Bronchial epithelial cell (primary cell): Measurements from ENCODE around the gene SHC3. TPM values are rescaled to one million over a fixed set of nuclear protein-coding genes. Genes with fewer than 3 reads are reported as not detected.

Source experiments
- DNase-seq: peaks from one replicate; pipeline ENCODE4 v3.0.0-alpha.2; 2010; ENCODE audit warnings: low read depth
- FAIRE-seq: peaks from 2 replicates; lab custom pipeline; 2011; peaks lifted over from hg19 to GRCh38; lab: Jason Lieb, UNC
- H3K27me3 ChIP-seq: 2 replicates; pipeline ENCODE4 v1.5.1; 2011; ENCODE audit warnings: low read length; ENCODE audit not compliant: control insufficient read depth, insufficient read depth
- H3K36me3 ChIP-seq: 2 replicates; pipeline ENCODE4 v1.5.1; 2011; ENCODE audit warnings: low read length; ENCODE audit not compliant: control insufficient read depth, insufficient read depth
- H3K4me3 ChIP-seq: 2 replicates; pipeline ENCODE4 v1.5.1; 2011; ENCODE audit warnings: mild to moderate bottlenecking, low read depth, low read length, control low read depth
- total RNA-seq: library from RNA; depleted of rRNA; stranded (reverse); fragments of >200 nt; gene quantifications from 2 replicates; pipeline ENCODE4 v1.2.1, GENCODE V29; 2014
- TF ChIP-seq, protein P1 (sequence below): IDR thresholded peaks from 2 replicates; pipeline ENCODE4 v1.5.1; 2011; ENCODE audit warnings: mild to moderate bottlenecking, moderate library complexity, low read length, control low read depth, inconsistent platforms; ENCODE audit not compliant: insufficient read depth, severe bottlenecking

The SHC3 gene
- total RNA-seq, 1 donor from 2014 or later = 0.26 TPM

DNA sequence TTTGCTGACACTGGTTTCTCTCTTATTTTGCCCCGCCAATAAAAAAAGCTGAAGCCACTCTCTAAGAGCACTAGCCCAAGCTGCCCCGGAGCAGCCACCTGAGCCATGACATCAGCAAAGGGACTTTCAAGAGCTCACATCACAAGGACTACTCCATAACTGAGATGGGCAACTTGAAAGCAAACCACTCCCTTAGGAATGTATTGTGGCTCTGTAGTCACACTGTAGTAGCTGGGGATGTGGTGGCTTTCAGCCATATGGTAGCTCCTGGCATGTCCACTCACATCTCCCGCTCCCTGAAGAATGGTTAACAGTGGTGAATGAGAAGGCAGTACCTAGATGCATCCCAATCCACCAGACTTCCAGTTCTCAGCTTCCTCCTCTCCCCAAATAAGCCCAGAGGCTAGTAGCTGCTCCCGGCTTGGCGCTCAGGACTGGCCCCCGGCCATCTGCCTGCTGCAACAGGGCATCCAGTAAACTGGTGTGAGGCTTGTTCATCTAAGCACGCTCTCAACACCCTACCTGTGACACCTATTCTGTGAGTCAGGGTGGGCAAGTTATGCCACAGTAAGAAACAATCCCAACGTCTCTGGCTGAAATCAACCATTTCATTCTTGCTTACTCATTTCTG lies 123.6 kb downstream of the SHC3 start:
- DNase-seq (no peak), FAIRE-seq (no peak)
- H3K4me3 ChIP-seq = no peak overlapping the region
- no peaks in the 10 kb centered on the region for H3K36me3 ChIP-seq
- no peaks in the 10 kb centered on the region for H3K27me3 ChIP-seq
- TF ChIP-seq, protein P1, sequence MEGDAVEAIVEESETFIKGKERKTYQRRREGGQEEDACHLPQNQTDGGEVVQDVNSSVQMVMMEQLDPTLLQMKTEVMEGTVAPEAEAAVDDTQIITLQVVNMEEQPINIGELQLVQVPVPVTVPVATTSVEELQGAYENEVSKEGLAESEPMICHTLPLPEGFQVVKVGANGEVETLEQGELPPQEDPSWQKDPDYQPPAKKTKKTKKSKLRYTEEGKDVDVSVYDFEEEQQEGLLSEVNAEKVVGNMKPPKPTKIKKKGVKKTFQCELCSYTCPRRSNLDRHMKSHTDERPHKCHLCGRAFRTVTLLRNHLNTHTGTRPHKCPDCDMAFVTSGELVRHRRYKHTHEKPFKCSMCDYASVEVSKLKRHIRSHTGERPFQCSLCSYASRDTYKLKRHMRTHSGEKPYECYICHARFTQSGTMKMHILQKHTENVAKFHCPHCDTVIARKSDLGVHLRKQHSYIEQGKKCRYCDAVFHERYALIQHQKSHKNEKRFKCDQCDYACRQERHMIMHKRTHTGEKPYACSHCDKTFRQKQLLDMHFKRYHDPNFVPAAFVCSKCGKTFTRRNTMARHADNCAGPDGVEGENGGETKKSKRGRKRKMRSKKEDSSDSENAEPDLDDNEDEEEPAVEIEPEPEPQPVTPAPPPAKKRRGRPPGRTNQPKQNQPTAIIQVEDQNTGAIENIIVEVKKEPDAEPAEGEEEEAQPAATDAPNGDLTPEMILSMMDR = no peak

DNA sequence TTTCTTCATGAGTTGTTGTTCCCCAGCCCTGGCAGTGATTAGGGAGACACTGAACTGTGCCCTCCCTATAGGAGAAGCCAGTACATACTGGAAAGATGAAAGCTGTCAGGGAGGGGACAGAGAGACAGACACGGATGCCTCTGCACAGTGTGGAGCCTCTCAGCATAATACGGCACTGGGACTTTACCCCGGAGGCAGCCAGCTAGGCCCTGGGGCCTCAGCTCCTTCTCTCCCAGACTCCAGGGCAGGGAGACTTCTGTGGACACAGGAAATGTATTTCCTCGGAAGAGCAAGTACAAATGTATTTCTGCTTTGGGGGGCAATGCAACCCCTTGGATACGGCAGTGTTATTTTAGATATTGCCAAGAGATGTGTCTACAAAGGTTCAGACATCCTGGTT lies 125.3 kb downstream of the SHC3 start:
- FAIRE-seq = no peak

DNA sequence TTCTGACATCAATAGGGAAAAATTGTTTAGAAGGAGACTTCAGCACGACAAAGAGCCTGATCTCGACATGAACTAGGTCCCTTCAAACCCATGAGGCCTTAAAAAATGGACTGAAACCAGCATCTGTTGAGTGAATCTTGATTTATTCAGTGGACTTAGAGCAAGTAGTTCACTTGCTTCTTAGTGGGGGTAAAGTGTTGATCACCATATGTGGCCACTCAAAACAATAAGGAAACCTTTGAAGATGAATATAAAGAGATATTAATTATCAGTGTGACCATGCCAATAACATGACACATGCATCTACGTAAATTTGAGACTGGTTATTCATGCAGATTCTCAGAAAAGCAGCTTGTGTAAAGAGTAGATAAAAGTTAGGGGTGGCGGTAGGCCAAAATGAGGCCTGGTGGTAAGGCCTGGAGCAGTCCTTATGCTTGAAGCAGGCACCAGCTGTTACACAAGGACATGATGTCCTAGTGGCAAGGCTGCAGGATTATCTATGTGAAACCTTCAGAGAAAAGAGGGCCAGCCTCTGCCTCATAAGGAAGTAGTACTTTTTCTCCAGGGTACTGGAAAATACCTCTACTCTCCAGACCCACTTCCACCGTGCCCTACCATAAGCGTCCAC lies 126.0 kb downstream of the SHC3 start:
- DNase-seq = no peak
- TF ChIP-seq, protein P1 = no peak
- no peak overlapping the region for H3K4me3 ChIP-seq
- no peak for FAIRE-seq
- no peaks in the 10 kb centered on the region for H3K36me3 ChIP-seq
- no peaks in the 10 kb centered on the region for H3K27me3 ChIP-seq

More for the DNA sequence above, 125.3 kb downstream of the SHC3 start:
- Histone ChIP-seq H3K36me3 (no peaks in the 10 kb centered on the region), H3K27me3 (no peaks in the 10 kb centered on the region), H3K4me3 (no peak overlapping the region)
- DNase-seq = no peak
- TF ChIP-seq, protein P1 = no peak

DNA sequence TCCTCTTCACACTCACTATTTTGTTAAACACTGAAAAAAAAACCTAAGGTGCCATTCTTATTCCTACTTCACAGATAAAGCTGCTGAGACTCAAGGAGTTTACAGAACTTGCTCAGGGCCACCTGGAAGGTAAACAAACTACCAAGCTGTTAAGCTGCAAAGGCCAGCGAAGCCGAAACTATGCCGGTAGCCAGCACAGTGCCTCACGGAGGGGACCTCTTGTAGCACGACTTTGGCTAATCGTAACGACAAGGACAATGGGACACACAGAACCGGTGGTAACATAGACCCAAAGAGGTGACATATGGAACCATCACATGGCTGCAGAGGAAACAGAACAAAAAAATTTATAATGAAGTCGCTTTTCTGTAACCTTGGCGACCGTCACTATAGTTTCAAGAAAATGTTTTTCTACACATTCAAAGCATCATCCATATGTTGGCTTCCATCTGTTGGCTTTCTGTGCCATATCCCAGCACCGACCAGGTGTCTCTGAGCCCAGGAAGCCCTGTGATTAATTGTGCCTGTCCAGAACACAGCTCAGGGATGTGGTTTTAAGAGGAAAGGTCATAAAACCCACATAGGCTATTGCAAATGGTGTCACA lies 127.1 kb downstream of the SHC3 start:
- DNase-seq = no peak
- Histone ChIP-seq H3K36me3 (no peaks in the 10 kb centered on the region), H3K4me3 (no peak overlapping the region), H3K27me3 (no peaks in the 10 kb centered on the region)
- TF ChIP-seq, protein P1 = no peak
- FAIRE-seq = no peak

DNA sequence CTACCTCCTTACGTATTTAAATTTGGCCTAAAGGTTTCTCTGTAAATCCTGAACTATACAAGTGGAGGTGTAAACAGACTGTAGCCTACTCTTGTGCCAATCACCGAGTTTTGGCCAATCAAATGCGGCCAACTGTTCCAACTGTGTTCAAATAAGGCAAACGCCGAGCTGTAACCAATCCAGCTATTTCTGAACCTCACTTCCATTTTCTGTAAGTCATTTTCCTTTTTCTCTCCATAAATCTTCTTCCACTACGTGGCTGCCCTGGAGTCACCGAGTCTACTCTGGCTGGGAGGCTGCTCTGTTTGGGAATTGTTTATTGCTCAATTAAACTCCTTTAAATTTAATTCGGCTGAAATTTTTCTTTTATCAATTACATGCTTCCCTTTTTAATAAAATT lies 129.0 kb downstream of the SHC3 start:
- no peaks in the 10 kb centered on the region for H3K36me3 ChIP-seq
- H3K4me3 ChIP-seq = no peak overlapping the region
- FAIRE-seq = no peak
- DNase-seq = no peak
- TF ChIP-seq, protein P1 = no peak
- H3K27me3 ChIP-seq = no peaks in the 10 kb centered on the region
